SK-N-SH treated with all-trans-retinoic acid at 6 μM for 48 hours (cell line): Measurements from ENCODE around the gene GOLGA8B.

Source experiments
- ATAC-seq: fragments of 200-7000 bp; cut with Tn5 transposase; 3 replicates; pipeline ENCODE4 v1.9.1; 2020; ENCODE audit warnings: mild to moderate bottlenecking, moderate library complexity
- ARNTL ChIP-seq: fragments of 450-650 bp; formaldehyde crosslinking; IDR thresholded peaks from 2 replicates; pipeline ENCODE4 v1.5.0; 2020; ENCODE audit warnings: low read depth, mild to moderate bottlenecking, moderate library complexity, borderline replicate concordance
- BACH2 ChIP-seq: fragments of 250-450 bp; sonication (Bioruptor Pico); IDR thresholded peaks from 2 replicates; pipeline ENCODE4 v1.9.0; 2021; ENCODE audit warnings: mild to moderate bottlenecking, borderline replicate concordance
- CREB5 ChIP-seq: fragments of 250-450 bp; sonication (Bioruptor Pico); IDR thresholded peaks from 2 replicates; pipeline ENCODE4 v1.5.1; 2020; ENCODE audit warnings: low read depth, mild to moderate bottlenecking, moderate library complexity
- CSRNP3 ChIP-seq: fragments of 250-450 bp; sonication (Bioruptor Pico); IDR thresholded peaks from 2 replicates; pipeline ENCODE4 v1.5.1; 2021; ENCODE audit warnings: mild to moderate bottlenecking, moderate library complexity
- ESRRG ChIP-seq: fragments of 250-450 bp; sonication (Bioruptor Pico); IDR thresholded peaks from 2 replicates; pipeline ENCODE4 v1.6.1; 2021; ENCODE audit warnings: mild to moderate bottlenecking
- GLIS3 ChIP-seq: fragments of 250-450 bp; sonication (Bioruptor Pico); IDR thresholded peaks from 2 replicates; pipeline ENCODE4 v1.5.0; 2020; ENCODE audit warnings: mild to moderate bottlenecking, moderate library complexity
- ISL1 ChIP-seq: fragments of 250-450 bp; sonication (Bioruptor Pico); IDR thresholded peaks from 2 replicates; pipeline ENCODE4 v2.1.2; 2022; ENCODE audit warnings: mild to moderate bottlenecking, moderate library complexity
- OSR1 ChIP-seq: fragments of 250-450 bp; sonication (Bioruptor Pico); IDR thresholded peaks from 2 replicates; pipeline ENCODE4 v1.8.0; 2022; ENCODE audit warnings: moderate library complexity, mild to moderate bottlenecking, inconsistent platforms
- PATZ1 ChIP-seq: fragments of 250-450 bp; sonication (Bioruptor Pico); IDR thresholded peaks from 2 replicates; pipeline ENCODE4 v1.8.0; 2020; ENCODE audit warnings: mild to moderate bottlenecking, moderate library complexity, borderline replicate concordance
- PPARA ChIP-seq: fragments of 250-450 bp; sonication (Bioruptor Pico); IDR thresholded peaks from 2 replicates; pipeline ENCODE4 v1.5.0; 2020; ENCODE audit warnings: mild to moderate bottlenecking, borderline replicate concordance
- RARB ChIP-seq: fragments of 250-450 bp; sonication (Bioruptor Pico); IDR thresholded peaks from 2 replicates; pipeline ENCODE4 v1.8.0; 2021; ENCODE audit warnings: mild to moderate bottlenecking, moderate library complexity
- SNAI2 ChIP-seq: fragments of 250-450 bp; sonication (Bioruptor Pico); IDR thresholded peaks from 2 replicates; pipeline ENCODE4 v1.5.0; 2020; ENCODE audit warnings: mild to moderate bottlenecking, moderate library complexity
- TCF4 ChIP-seq: fragments of 250-450 bp; sonication (Bioruptor Pico); IDR thresholded peaks from 2 replicates; pipeline ENCODE4 v1.8.0; 2021; ENCODE audit warnings: mild to moderate bottlenecking, moderate library complexity, borderline replicate concordance
- TOX ChIP-seq: fragments of 250-450 bp; sonication (Bioruptor Pico); IDR thresholded peaks from 2 replicates; pipeline ENCODE4 v1.8.0; 2021; ENCODE audit warnings: mild to moderate bottlenecking, moderate library complexity, borderline replicate concordance
- TSHZ2 ChIP-seq: fragments of 250-450 bp; sonication (Bioruptor Pico); IDR thresholded peaks from 2 replicates; pipeline ENCODE4 v1.5.0; 2020; ENCODE audit warnings: mild to moderate bottlenecking, moderate library complexity
- ZC3H10 ChIP-seq: fragments of 250-450 bp; sonication (Bioruptor Pico); IDR thresholded peaks from 2 replicates; pipeline ENCODE4 v1.5.1; 2021; ENCODE audit warnings: mild to moderate bottlenecking, moderate library complexity
- ZFP30 ChIP-seq: fragments of 450-650 bp; formaldehyde crosslinking; IDR thresholded peaks from 2 replicates; pipeline ENCODE4 v1.5.0; 2022; ENCODE audit warnings: mild to moderate bottlenecking, moderate library complexity
- ZNF565 ChIP-seq: fragments of 450-650 bp; formaldehyde crosslinking; conservative IDR thresholded peaks from 2 replicates; pipeline ENCODE4 v1.5.0; 2020; ENCODE audit warnings: low read depth, mild to moderate bottlenecking, moderate library complexity
- ZNF70 ChIP-seq: fragments of 450-650 bp; formaldehyde crosslinking; IDR thresholded peaks from 2 replicates; pipeline ENCODE4 v1.5.0; 2020; ENCODE audit warnings: mild to moderate bottlenecking, moderate library complexity
- ZNF8 ChIP-seq: fragments of 450-650 bp; formaldehyde crosslinking; IDR thresholded peaks from 2 replicates; pipeline ENCODE4 v1.5.0; 2020; ENCODE audit warnings: mild to moderate bottlenecking, moderate library complexity

GOLGA8B gene

GRCh38 chr15:34616613-34617012 lies 33.2 kb upstream of the GOLGA8B start:
- ATAC-seq: no peak
- TF ChIP-seq PATZ1 (CRISPR knock-in tag) (no peak), TOX (CRISPR knock-in tag) (no peak), ZNF70 (CRISPR knock-in tag) (no peak), ISL1 (CRISPR knock-in tag) (no peak), TSHZ2 (no peak), BACH2 (CRISPR knock-in tag) (no peak), ZFP30 (CRISPR knock-in tag) (no peak), PPARA (CRISPR knock-in tag) (no peak)
- TF ChIP-seq, all 23 proteins: peak for 0

- no peak for ATAC-seq
- TF ChIP-seq PPARA (CRISPR knock-in tag) (no peak), ESRRG (no peak), ISL1 (CRISPR knock-in tag) (no peak)
- TF ChIP-seq, all 23 proteins: peak for 0
Measured at GRCh38 chr15:34613997-34614396, 30.5 kb upstream of the GOLGA8B start.

- no peak for ATAC-seq
- TF ChIP-seq CSRNP3 (CRISPR knock-in tag): no peak
- TF ChIP-seq ARNTL: no peak
- no peak for TF ChIP-seq ESRRG
- no peak for TF ChIP-seq BACH2 (CRISPR knock-in tag)
- no peak for TF ChIP-seq TCF4 (CRISPR knock-in tag)
- no peak for TF ChIP-seq CREB5 (CRISPR knock-in tag)
- no peak for TF ChIP-seq ZC3H10 (CRISPR knock-in tag)
- no peak for TF ChIP-seq SNAI2 (CRISPR knock-in tag)
- TF ChIP-seq TOX (CRISPR knock-in tag): no peak
- no peak for TF ChIP-seq GLIS3
- no peak for TF ChIP-seq ZNF565 (CRISPR knock-in tag)
- TF ChIP-seq RARB (CRISPR knock-in tag): no peak
- no peak for TF ChIP-seq OSR1
- TF ChIP-seq ZNF70 (CRISPR knock-in tag): no peak
- no peak for TF ChIP-seq ZNF8 (CRISPR knock-in tag)
- no peak for TF ChIP-seq ZFP30 (CRISPR knock-in tag)
- TF ChIP-seq TSHZ2: no peak
- no peak for TF ChIP-seq PATZ1 (CRISPR knock-in tag)
Measured at GRCh38 chr15:34613301-34613700, 29.9 kb upstream of the GOLGA8B start.
